Muscle layer of colon (tissue), 2 donors: Measurements from ENCODE around the gene GRIN2C.

Experiments
- H3K27ac ChIP-seq: one replicate; pipeline ENCODE4 v1.7.0; 2013; ENCODE audit warnings: low read depth, mild to moderate bottlenecking, low read length, moderate library complexity
- H3K27me3 ChIP-seq, 2 donors: one replicate each; pipeline ENCODE4 v1.7.0; 2013; ENCODE audit warnings: low read length in 2 of 2, mild to moderate bottlenecking in 2 of 2; ENCODE audit not compliant: insufficient read depth in 2 of 2, control insufficient read depth in 1 of 2
- H3K36me3 ChIP-seq: one replicate; pipeline ENCODE4 v1.7.0; 2013; ENCODE audit warnings: mild to moderate bottlenecking, low read length; ENCODE audit not compliant: insufficient read depth
- H3K4me1 ChIP-seq: one replicate; pipeline ENCODE4 v1.7.0; 2013; ENCODE audit warnings: mild to moderate bottlenecking, low read length; ENCODE audit not compliant: insufficient read depth
- H3K4me3 ChIP-seq, 2 donors: one replicate each; pipeline ENCODE4 v1.7.0; 2013; ENCODE audit warnings: low read length in 2 of 2, low read depth in 1 of 2, mild to moderate bottlenecking in 1 of 2, moderate library complexity in 1 of 2
- H3K9ac ChIP-seq: one replicate; pipeline ENCODE4 v1.7.0; 2013; ENCODE audit warnings: low read length
- H3K9me3 ChIP-seq: one replicate; pipeline ENCODE4 v1.7.0; 2013; ENCODE audit warnings: mild to moderate bottlenecking, low read length
- donor health status: abdominal sarcoma.
- donor health status: Adenocarcinoma of cecum.

GRIN2C gene

DNA sequence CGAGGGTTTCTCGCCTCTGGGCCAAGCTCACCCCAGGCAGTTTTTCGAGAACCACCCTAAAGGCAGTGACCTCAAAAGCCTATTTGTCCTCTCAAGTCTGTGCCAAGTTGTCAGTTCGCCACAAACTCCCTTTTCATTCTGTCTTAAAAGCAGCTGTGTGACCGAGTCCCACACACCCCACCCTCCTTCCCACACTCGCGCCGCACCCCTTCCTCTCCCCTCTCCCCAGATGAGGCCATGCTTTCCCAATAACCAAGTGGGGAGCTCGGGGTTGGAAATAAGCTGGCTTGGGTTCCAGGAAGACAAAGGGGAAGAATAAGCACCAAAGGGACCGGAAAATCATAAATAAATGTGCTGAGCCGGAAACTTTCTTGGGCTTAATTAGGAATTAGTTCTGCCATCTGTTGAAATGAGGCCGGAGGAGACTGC lies 36.7 kb downstream of the GRIN2C start:
- Histone ChIP-seq H3K36me3 (no peaks in the 10 kb centered on the region), H3K4me3 (no peak overlapping the region), H3K27me3 (no peaks in the 10 kb centered on the region), H3K27ac (no peak overlapping the region), H3K9me3 (no peaks in the 10 kb centered on the region), H3K4me1 (no peaks in the 10 kb centered on the region), H3K9ac (no peak overlapping the region)

DNA sequence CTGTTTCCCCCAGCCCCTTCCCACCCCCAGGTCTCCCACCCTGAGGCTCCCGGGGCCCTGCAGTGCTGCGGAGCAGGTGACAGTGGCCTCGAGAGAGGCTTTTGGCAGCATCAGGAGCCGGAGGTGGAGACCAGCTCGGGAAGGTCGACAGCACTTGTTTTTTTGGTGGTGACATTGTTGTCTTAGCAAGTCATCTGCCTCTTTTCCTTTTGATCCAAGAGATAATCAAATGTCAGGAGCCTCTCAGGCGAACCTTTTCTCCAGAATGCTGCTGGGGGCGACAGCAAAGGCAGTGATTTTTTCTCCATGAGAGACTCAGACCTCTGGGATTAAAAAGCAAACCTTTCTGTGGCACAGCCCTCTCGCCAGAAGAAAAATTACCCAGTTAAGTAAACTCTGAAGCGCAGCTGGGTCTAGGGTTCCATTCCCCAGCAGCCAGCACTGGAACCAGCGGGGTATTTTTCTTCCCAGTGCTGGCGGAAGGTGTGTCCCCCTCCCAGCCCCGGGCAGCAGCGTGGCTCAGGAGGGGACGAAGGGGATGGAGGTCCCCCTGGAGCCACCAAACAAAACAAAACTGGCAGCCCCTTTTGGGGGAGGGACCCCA lies 37.2 kb downstream of the GRIN2C start:
- Histone ChIP-seq H3K27me3 (no peaks in the 10 kb centered on the region), H3K9me3 (no peaks in the 10 kb centered on the region), H3K36me3 (no peaks in the 10 kb centered on the region), H3K4me1 (no peaks in the 10 kb centered on the region), H3K27ac (no peak overlapping the region), H3K4me3 (no peak overlapping the region), H3K9ac (no peak overlapping the region)

DNA sequence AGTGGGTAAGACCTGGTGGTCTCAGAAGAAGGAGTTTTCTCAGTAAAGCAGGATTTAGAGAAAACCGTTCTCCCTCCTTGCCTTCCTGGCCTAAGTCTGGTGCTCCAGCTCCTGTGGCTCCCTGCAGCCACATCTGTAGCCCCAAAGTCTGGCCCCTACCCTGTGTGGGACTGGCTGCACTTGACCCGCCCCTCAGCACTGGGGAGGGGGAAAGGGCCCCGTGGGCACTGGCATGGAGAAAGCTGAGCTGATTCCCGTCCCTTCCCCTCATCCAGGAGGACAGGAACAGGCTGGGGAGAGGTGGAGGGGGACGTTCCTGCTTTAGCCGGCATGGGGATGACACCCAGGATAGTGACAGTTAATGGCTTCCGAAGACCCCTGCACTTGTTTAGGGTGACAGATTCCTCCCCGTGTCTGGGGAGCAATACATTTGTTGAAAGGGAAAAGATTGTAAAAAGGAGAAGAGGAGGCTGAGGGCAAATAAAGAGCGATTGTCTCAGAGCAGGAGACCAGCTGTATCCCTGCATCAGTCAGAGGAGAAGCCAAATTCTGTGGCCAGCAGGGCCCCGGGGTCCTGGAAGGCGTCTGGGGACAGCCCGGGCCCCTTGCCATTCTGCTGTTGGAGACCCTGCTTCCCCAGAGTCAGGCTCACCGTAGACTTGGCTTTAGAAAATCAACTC lies 37.9 kb downstream of the GRIN2C start:
- Histone ChIP-seq H3K4me1 (no peaks in the 10 kb centered on the region), H3K27me3 (no peaks in the 10 kb centered on the region), H3K4me3 (no peak overlapping the region), H3K27ac (no peak overlapping the region), H3K9ac (no peak overlapping the region), H3K9me3 (no peaks in the 10 kb centered on the region), H3K36me3 (no peaks in the 10 kb centered on the region)

DNA sequence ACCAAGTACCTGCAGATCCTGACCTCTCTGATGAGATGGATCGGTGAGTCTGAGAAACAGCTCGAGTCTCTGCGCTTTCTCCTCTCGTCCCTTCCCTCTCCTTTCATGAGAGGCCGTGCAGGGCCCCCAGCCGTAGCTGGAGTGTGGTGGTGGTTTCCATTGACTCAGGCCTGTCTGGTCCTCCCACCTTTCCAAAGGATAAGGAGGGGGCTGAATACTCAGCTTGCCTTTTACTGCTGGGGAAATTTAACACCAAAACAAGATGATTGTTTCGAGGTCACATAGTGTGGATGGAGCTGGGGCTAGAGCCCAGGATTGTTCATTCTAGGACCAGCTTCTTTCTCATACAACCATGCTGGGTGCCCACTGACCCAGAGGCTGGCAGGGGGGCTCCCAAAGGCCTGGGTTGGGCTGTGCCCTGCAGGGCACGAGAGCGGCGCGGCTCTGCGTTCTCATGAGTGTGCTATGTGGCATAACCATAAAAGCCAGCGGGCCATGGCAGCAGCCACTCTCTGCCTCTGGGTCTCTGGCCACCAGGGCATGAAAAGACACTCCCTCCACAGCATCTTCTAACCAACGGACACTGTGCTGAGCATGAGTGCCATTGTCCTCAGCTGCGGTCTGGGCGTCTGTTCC lies 39.8 kb downstream of the GRIN2C start:
- no peak overlapping the region for H3K9ac ChIP-seq
- H3K36me3 ChIP-seq: no peaks in the 10 kb centered on the region
- no peak overlapping the region for H3K4me3 ChIP-seq
- H3K27ac ChIP-seq: no peak overlapping the region
- no peaks in the 10 kb centered on the region for H3K27me3 ChIP-seq
- H3K4me1 ChIP-seq: no peaks in the 10 kb centered on the region
- no peaks in the 10 kb centered on the region for H3K9me3 ChIP-seq

- H3K27me3 ChIP-seq: no peaks in the 10 kb centered on the region
- H3K4me1 ChIP-seq: no peaks in the 10 kb centered on the region
- no peak overlapping the region for H3K9ac ChIP-seq
- H3K36me3 ChIP-seq: no peaks in the 10 kb centered on the region
- H3K27ac ChIP-seq: no peak overlapping the region
- no peaks in the 10 kb centered on the region for H3K9me3 ChIP-seq
- no peak overlapping the region for H3K4me3 ChIP-seq
Observed at GRCh38 chr17:74818291-74818938, 41.3 kb downstream of the GRIN2C start.

DNA sequence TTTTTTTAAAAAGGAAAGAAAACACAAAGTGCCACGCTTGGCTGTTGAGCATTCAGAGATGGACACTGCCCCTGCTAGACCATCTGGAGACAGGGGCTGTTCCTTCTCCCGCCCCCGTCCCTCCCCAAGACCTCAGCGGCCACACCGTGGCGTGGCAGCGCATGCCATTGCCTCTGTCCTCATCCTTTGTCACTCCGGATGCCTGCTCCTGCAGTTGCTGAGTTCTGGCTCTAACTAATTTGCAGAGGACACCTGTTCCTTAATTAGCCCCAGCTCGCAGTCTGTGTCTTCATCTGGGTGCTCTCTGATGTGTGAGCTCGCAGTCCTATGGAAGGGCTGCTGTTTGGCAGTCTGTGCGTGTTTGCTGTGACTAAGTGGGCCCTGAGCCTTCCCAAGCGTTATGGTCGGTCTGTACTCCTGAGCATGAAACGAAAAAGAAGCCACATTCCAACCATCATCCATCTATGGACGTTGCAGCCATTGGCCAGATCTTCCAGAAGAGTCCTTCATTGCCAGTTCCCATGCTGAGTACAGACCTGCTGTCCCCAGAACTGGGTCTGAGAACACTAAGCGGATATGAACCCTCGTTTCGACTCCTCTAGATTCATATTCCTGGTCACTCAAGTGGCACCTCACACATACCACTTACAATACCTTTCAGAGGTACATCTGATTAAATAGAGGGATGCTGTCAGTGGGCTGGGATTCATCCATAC lies 42.6 kb downstream of the GRIN2C start:
- no peaks in the 10 kb centered on the region for H3K9me3 ChIP-seq
- no peak overlapping the region for H3K9ac ChIP-seq
- no peaks in the 10 kb centered on the region for H3K27me3 ChIP-seq
- H3K4me3 ChIP-seq: no peak overlapping the region
- no peaks in the 10 kb centered on the region for H3K36me3 ChIP-seq
- no peak overlapping the region for H3K27ac ChIP-seq
- peaks cover 4% of the 10 kb centered on the region for H3K4me1 ChIP-seq

- H3K4me3 ChIP-seq: no peak overlapping the region
- H3K4me1 ChIP-seq: peaks cover 6% of the 10 kb centered on the region
- H3K27ac ChIP-seq: no peak overlapping the region
- H3K9ac ChIP-seq: no peak overlapping the region
- no peaks in the 10 kb centered on the region for H3K27me3 ChIP-seq
- no peaks in the 10 kb centered on the region for H3K9me3 ChIP-seq
- no peaks in the 10 kb centered on the region for H3K36me3 ChIP-seq
Observed at GRCh38 chr17:74815550-74816370, 43.9 kb downstream of the GRIN2C start.

DNA sequence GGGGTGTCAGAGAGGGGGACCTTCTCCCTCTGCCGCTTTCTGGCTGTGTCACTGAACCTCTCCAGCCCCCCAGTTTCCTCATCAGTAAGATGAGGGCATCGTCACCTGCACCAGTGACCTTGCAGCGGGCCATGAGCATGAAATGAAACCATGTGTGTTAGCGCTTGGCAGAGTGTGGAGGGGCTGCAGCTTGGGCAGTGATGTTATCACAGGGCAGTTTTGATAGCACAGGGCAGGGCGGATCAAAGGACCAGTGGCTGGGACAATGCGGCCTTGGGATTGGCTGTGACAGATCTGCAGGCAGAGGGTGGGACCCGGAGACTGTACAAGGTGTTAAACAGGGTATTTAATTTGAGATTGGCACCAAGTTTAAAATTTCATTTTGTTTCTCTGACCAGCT lies 44.6 kb downstream of the GRIN2C start:
- no peaks in the 10 kb centered on the region for H3K27me3 ChIP-seq
- H3K36me3 ChIP-seq: no peaks in the 10 kb centered on the region
- no peak overlapping the region for H3K4me3 ChIP-seq
- H3K4me1 ChIP-seq: peaks cover 6% of the 10 kb centered on the region
- no peak overlapping the region for H3K9ac ChIP-seq
- H3K27ac ChIP-seq: no peak overlapping the region
- H3K9me3 ChIP-seq: no peaks in the 10 kb centered on the region

- no peaks in the 10 kb centered on the region for H3K27me3 ChIP-seq
- H3K4me3 ChIP-seq: no peak overlapping the region
- no peaks in the 10 kb centered on the region for H3K9me3 ChIP-seq
- no peaks in the 10 kb centered on the region for H3K36me3 ChIP-seq
- H3K9ac ChIP-seq: no peak overlapping the region
- H3K27ac ChIP-seq: no peak overlapping the region
- H3K4me1 ChIP-seq: peaks cover 6% of the 10 kb centered on the region
Observed at GRCh38 chr17:74814453-74814852, 45.2 kb downstream of the GRIN2C start.

- Histone ChIP-seq H3K9me3 (no peaks in the 10 kb centered on the region), H3K27me3 (no peaks in the 10 kb centered on the region), H3K9ac (no peak overlapping the region), H3K4me3 (no peak overlapping the region), H3K4me1 (peaks cover 6% of the 10 kb centered on the region), H3K36me3 (peaks cover 3% of the 10 kb centered on the region), H3K27ac (no peak overlapping the region)
Observed at GRCh38 chr17:74812109-74813009, 47.3 kb downstream of the GRIN2C start.
